ENCODE results near the gene CADM2. TPM values are rescaled to one million over a fixed set of nuclear protein-coding genes. Genes with fewer than 3 reads are reported as not detected.

CADM2 gene
- total and polyA plus RNA-seq, 4 donors, result 42.2 to 133 (median 81.1) TPM

GRCh38 chr3:84961521-84962255 is 2.9 kb downstream of the CADM2 start:
- Histone ChIP-seq H3K4me3 (ENCODE audit: low read depth, low read length) (peak overlapping the region; percentile 85), H3K27me3 (ENCODE audit: control insufficient read depth, insufficient read depth, low read length) (peaks cover 5% of the 10 kb centered on the region), H3K27ac (ENCODE audit: low read depth, low read length) (peak overlapping the region; percentile 88), H3K4me1 (ENCODE audit: control insufficient read depth, insufficient read depth, low read length) (peaks cover 11% of the 10 kb centered on the region), H3K9me3 (ENCODE audit: control insufficient read depth, insufficient read depth, low read length) (no peaks in the 10 kb centered on the region), H3K36me3 (ENCODE audit: control insufficient read depth, insufficient read depth, low read length) (no peaks in the 10 kb centered on the region)
- WGBS (ENCODE audit: insufficient coverage), result 0% methylated on average over 4 of the region's 23 CpGs
- DNase-seq (ENCODE audit: low read depth in 4 of 6, low spot score in 6 of 6), result peak in 3 of 6 donors; percentile 78 to 90 (median 81)

- H3K9me3 ChIP-seq (ENCODE audit: control insufficient read depth, insufficient read depth, low read length), result no peaks in the 10 kb centered on the region
- peaks cover 5% of the 10 kb centered on the region for H3K27me3 ChIP-seq (ENCODE audit: control insufficient read depth, insufficient read depth, low read length)
- peak in 2 of 6 donors; percentile 32 to 68 for DNase-seq (ENCODE audit: low read depth in 4 of 6, low spot score in 6 of 6)
- no peaks in the 10 kb centered on the region for H3K36me3 ChIP-seq (ENCODE audit: control insufficient read depth, insufficient read depth, low read length)
- H3K4me3 ChIP-seq (ENCODE audit: low read depth, low read length), result peak overlapping the region; percentile 85
- WGBS (ENCODE audit: insufficient coverage), result no CpG with 5 or more reads among the region's 5 CpGs
- peak overlapping the region; percentile 88 for H3K27ac ChIP-seq (ENCODE audit: low read depth, low read length)
- peaks cover 11% of the 10 kb centered on the region for H3K4me1 ChIP-seq (ENCODE audit: control insufficient read depth, insufficient read depth, low read length)
These were observed 3.6 kb downstream of the CADM2 start for GRCh38 chr3:84962415-84962814.

- no peaks in the 10 kb centered on the region for H3K9me3 ChIP-seq (ENCODE audit: control insufficient read depth, insufficient read depth, low read length)
- peak overlapping the region; percentile 88 for H3K27ac ChIP-seq (ENCODE audit: low read depth, low read length)
- peaks cover 5% of the 10 kb centered on the region for H3K27me3 ChIP-seq (ENCODE audit: control insufficient read depth, insufficient read depth, low read length)
- H3K4me1 ChIP-seq (ENCODE audit: control insufficient read depth, insufficient read depth, low read length), result peaks cover 10% of the 10 kb centered on the region
- no peaks in the 10 kb centered on the region for H3K36me3 ChIP-seq (ENCODE audit: control insufficient read depth, insufficient read depth, low read length)
- no CpG with 5 or more reads among the region's 2 CpGs for WGBS (ENCODE audit: insufficient coverage)
- no peak overlapping the region for H3K4me3 ChIP-seq (ENCODE audit: low read depth, low read length)
- DNase-seq (ENCODE audit: low read depth in 4 of 6, low spot score in 6 of 6), result peak in 2 of 6 donors; percentile 18 to 67
These were observed 4.3 kb downstream of the CADM2 start for GRCh38 chr3:84963137-84963536.

DNA sequence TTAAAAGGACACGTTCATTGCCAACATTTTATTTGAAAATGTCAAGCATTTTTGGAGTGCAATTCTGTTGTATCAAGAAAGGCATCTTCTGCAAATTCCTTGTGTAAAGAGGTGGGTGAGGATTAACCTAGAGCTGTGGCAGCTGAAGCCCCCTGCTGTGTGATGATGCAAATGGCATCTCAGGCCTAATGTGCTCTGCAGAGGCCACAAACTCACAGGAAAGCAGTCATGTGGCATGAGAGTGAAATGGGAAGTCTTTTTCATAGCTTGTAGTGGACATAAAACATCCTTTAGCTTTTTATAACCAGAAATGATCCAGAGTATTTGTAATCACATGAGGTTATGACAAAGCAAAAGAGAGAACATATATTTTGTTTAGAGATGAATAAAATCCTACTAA is 6.4 kb downstream of the CADM2 start:
- Histone ChIP-seq H3K4me1 (ENCODE audit: control insufficient read depth, insufficient read depth, low read length) (no peaks in the 10 kb centered on the region), H3K27ac (ENCODE audit: low read depth, low read length) (no peak overlapping the region), H3K4me3 (ENCODE audit: low read depth, low read length) (no peak overlapping the region), H3K9me3 (ENCODE audit: control insufficient read depth, insufficient read depth, low read length) (no peaks in the 10 kb centered on the region), H3K27me3 (ENCODE audit: control insufficient read depth, insufficient read depth, low read length) (peaks cover 5% of the 10 kb centered on the region), H3K36me3 (ENCODE audit: control insufficient read depth, insufficient read depth, low read length) (no peaks in the 10 kb centered on the region)
- WGBS (ENCODE audit: insufficient coverage), result no CpG with 5 or more reads among the region's 1 CpG
- peak in 2 of 6 donors; percentile 72 to 88 for DNase-seq (ENCODE audit: low read depth in 4 of 6, low spot score in 6 of 6)

DNA sequence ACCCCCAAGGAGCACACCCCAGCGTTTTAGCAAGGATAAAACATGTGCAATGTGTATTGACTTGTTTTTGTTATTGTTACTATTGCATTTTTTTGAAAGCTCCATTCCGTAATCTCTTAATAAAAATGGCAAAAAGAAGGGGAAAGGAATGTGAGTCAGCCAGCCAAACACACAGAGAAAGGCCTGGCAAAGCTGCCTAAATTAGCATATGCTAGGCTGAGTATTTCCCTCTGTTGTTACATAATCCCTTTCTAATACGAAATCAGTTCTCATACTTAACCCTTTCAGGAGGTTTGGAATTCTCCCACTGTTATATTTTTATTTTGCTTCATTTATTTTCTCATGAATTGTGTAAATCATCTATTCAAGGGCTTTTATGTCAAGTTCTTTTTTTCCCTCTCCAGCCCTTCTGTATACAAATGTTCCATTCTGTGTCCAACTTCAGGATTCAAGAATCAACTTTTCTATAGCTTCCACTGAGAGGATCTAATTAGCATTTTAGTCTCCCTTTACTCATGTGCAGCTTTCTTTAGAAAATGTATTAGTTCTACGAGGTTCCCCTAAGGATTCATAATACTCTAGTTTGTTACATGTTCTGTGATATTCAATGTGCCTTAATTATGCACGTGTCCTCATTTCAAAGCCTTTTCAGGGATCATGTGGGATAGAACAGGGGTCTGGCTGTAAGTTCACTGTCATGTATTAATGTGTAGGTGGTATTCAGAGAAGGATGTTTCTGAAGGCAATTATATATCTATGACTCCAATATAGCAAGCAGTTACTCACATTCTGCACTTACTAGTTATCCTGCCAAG is 9.2 kb downstream of the CADM2 start:
- H3K36me3 ChIP-seq (ENCODE audit: control insufficient read depth, insufficient read depth, low read length), result no peaks in the 10 kb centered on the region
- no peaks in the 10 kb centered on the region for H3K27me3 ChIP-seq (ENCODE audit: control insufficient read depth, insufficient read depth, low read length)
- no peak overlapping the region for H3K4me3 ChIP-seq (ENCODE audit: low read depth, low read length)
- H3K27ac ChIP-seq (ENCODE audit: low read depth, low read length), result peak overlapping the region; percentile 65
- peak in 2 of 6 donors; percentile 67 to 81 for DNase-seq (ENCODE audit: low read depth in 4 of 6, low spot score in 6 of 6)
- H3K9me3 ChIP-seq (ENCODE audit: control insufficient read depth, insufficient read depth, low read length), result no peaks in the 10 kb centered on the region
- H3K4me1 ChIP-seq (ENCODE audit: control insufficient read depth, insufficient read depth, low read length), result no peaks in the 10 kb centered on the region
- WGBS (ENCODE audit: insufficient coverage), result no CpG with 5 or more reads among the region's 5 CpGs

DNA sequence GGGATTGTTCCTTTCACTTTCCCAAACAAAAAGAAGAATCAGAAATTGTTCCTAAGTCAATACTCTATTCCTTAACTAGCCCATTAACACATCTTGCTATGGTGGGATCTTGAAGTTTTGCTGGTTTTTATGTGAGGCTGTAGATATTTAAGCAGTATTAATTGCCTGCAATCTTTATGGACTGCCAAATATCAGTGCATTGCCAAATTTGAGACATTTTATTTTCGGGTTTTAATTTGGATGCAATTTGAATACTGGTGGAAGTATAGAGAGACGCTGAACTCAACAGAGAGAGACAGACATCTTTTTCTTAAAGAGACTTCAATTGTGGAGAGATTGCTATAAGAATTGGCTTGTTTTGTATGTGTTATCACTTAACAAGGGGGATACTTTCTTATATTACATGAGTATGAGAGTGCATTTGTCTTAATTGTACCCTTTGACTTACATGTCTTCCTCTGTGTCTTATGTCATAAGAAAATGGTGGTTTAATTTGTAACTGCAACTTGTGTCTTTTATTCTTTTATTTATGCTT is 10.0 kb downstream of the CADM2 start:
- H3K4me1 ChIP-seq (ENCODE audit: control insufficient read depth, insufficient read depth, low read length), result no peaks in the 10 kb centered on the region
- no peak overlapping the region for H3K4me3 ChIP-seq (ENCODE audit: low read depth, low read length)
- H3K27ac ChIP-seq (ENCODE audit: low read depth, low read length), result peak overlapping the region; percentile 65
- no peaks in the 10 kb centered on the region for H3K27me3 ChIP-seq (ENCODE audit: control insufficient read depth, insufficient read depth, low read length)
- DNase-seq (ENCODE audit: low read depth in 4 of 6, low spot score in 6 of 6), result peak in 1 of 6 donors; percentile 26
- WGBS (ENCODE audit: insufficient coverage), result 29% methylated on average over 1 of the region's 2 CpGs
- H3K9me3 ChIP-seq (ENCODE audit: control insufficient read depth, insufficient read depth, low read length), result no peaks in the 10 kb centered on the region
- H3K36me3 ChIP-seq (ENCODE audit: control insufficient read depth, insufficient read depth, low read length), result no peaks in the 10 kb centered on the region

DNA sequence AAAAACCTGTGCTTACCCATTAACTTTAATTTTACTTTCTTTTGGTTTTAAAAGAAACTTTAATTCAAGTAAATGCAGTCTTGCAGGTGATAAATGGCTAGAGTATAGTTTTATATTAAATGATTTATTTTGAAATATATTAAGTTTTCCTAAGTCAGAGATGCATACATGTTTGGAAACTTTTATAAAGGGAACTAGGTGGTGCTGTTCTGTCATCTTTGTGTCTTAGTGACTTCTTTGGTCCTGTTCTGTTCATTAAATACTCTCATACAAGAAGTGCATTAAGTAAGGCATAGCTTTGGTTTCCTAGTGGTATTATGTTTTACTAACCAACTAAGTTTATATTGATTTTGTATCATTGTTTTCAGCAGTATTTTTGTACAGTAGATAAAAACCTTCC is 15.6 kb downstream of the CADM2 start:
- Histone ChIP-seq H3K4me3 (ENCODE audit: low read depth, low read length) (no peak overlapping the region), H3K4me1 (ENCODE audit: control insufficient read depth, insufficient read depth, low read length) (no peaks in the 10 kb centered on the region), H3K36me3 (ENCODE audit: control insufficient read depth, insufficient read depth, low read length) (no peaks in the 10 kb centered on the region), H3K27me3 (ENCODE audit: control insufficient read depth, insufficient read depth, low read length) (no peaks in the 10 kb centered on the region), H3K27ac (ENCODE audit: low read depth, low read length) (no peak overlapping the region), H3K9me3 (ENCODE audit: control insufficient read depth, insufficient read depth, low read length) (no peaks in the 10 kb centered on the region)
- peak in 2 of 6 donors; percentile 35 to 70 for DNase-seq (ENCODE audit: low read depth in 4 of 6, low spot score in 6 of 6)

DNA sequence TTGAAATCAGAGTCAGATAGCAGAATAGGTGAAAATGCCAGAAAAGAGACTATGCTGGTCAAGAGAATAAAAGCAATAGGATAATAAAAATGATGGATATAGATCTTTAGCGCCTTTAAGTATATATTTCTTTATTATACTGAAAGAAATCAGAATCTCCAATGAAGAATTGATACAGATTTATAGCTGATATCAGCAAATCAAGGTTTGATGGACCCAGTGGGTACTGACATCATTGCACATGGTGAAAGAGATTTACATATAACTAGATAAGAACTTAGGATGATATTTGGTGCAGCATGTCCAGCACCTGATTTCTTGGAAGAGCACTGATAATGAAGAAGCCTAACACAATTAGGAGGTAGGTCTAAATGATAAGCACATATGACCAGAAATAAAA is 18.2 kb downstream of the CADM2 start:
- no CpG with 5 or more reads among the region's 1 CpG for WGBS (ENCODE audit: insufficient coverage)
- Histone ChIP-seq H3K27me3 (ENCODE audit: control insufficient read depth, insufficient read depth, low read length) (no peaks in the 10 kb centered on the region), H3K4me3 (ENCODE audit: low read depth, low read length) (no peak overlapping the region), H3K9me3 (ENCODE audit: control insufficient read depth, insufficient read depth, low read length) (no peaks in the 10 kb centered on the region), H3K4me1 (ENCODE audit: control insufficient read depth, insufficient read depth, low read length) (no peaks in the 10 kb centered on the region), H3K36me3 (ENCODE audit: control insufficient read depth, insufficient read depth, low read length) (no peaks in the 10 kb centered on the region), H3K27ac (ENCODE audit: low read depth, low read length) (no peak overlapping the region)
- no peak for DNase-seq (ENCODE audit: low read depth in 4 of 6, low spot score in 6 of 6)

DNA sequence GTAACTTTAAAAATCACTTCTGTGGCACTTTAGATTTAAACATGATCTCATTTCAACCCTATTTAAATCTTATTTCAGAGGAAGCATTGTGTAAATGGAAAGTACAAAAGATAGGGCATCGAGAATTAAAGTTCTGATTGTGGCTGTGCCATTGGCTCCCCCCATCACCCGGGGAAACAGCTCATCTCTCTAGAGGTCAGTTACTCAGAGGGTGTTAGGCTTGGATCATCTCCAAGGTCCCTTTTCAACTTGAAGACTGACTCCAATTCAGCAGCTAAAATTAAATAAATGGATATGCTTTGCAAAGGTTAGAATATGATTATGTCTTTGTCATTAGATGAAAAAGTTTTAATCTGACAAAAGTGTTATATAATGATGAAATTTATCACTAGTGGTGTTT is 20.1 kb downstream of the CADM2 start:
- Histone ChIP-seq H3K4me3 (ENCODE audit: low read depth, low read length) (no peak overlapping the region), H3K9me3 (ENCODE audit: control insufficient read depth, insufficient read depth, low read length) (no peaks in the 10 kb centered on the region), H3K4me1 (ENCODE audit: control insufficient read depth, insufficient read depth, low read length) (no peaks in the 10 kb centered on the region), H3K36me3 (ENCODE audit: control insufficient read depth, insufficient read depth, low read length) (no peaks in the 10 kb centered on the region), H3K27ac (ENCODE audit: low read depth, low read length) (no peak overlapping the region), H3K27me3 (ENCODE audit: control insufficient read depth, insufficient read depth, low read length) (no peaks in the 10 kb centered on the region)
- no CpG with 5 or more reads among the region's 2 CpGs for WGBS (ENCODE audit: insufficient coverage)
- peak in 2 of 6 donors; percentile 33 to 41 for DNase-seq (ENCODE audit: low read depth in 4 of 6, low spot score in 6 of 6)
